HepG2 (cell line): Measurements from ENCODE around the gene STX8. TPM values are rescaled to one million over a fixed set of nuclear protein-coding genes. Genes with fewer than 3 reads are reported as not detected.

Source experiments
- ATAC-seq: fragments of 200-7000 bp; cut with Tn5 transposase; 3 replicates; pipeline ENCODE4 v1.9.1; 2020; ENCODE audit warnings: mild to moderate bottlenecking, moderate library complexity
- BruUV-seq: library from RNA; stranded (reverse); fragments of 400-500 nt; replicated peaks from 2 replicates; lab custom pipeline; 2021; lab: Mats Ljungman, UMichigan
- CTCF ChIA-PET: fragments of 300-600 bp; formaldehyde crosslinking; extraction: SDS; loops from one replicate; lab custom pipeline; 2021; ENCODE audit warnings: low total read pairs, inconsistent platforms, low intra/inter-chr PET ratio; lab: Yijun Ruan, JAX
- POLR2A ChIA-PET: fragments of 350-600 bp; sonication (Branson Sonifier 250); formaldehyde crosslinking; loops from one replicate; lab custom pipeline; 2020; ENCODE audit warnings: antibody characterized with exemption, inconsistent platforms; lab: Yijun Ruan, JAX
- DNase-seq: peaks from one replicate; pipeline ENCODE4 v3.0.0-alpha.2; 2015; ENCODE audit warnings: low spot score
- FAIRE-seq: peaks from 3 replicates; lab custom pipeline; 2011; peaks lifted over from hg19 to GRCh38; lab: Jason Lieb, UNC
- H2AFZ ChIP-seq: one replicate; pipeline ENCODE4 v1.6.1; 2011; ENCODE audit warnings: low read length, inconsistent platforms
- H3K27ac ChIP-seq: fragments of 300-600 bp; 3 replicates; pipeline ENCODE4 v1.8.0; 2011; ENCODE audit warnings: mixed run types, mild to moderate bottlenecking, mixed read lengths, low read length, inconsistent platforms; ENCODE audit not compliant: insufficient read depth; ENCODE audit errors: extremely low read length
- H3K27me3 ChIP-seq, 2 experiments: fragments of 200-600 bp in 1 of 2; 2 replicates in 1 of 2; 3 replicates in 1 of 2; pipeline versions ENCODE4 v1.6.0 to v1.8.0; 2011; ENCODE audit warnings: low read length in 2 of 2, mild to moderate bottlenecking in 2 of 2, moderate library complexity in 2 of 2, inconsistent platforms in 1 of 2; ENCODE audit not compliant: insufficient read depth in 2 of 2, control insufficient read depth in 1 of 2
- H3K36me3 ChIP-seq, 2 experiments: fragments of 200-600 bp in 1 of 2; replicated peaks in 1 of 2; 2 replicates in 1 of 2; 3 replicates in 1 of 2; pipeline versions ENCODE4 v1.5.1 to v1.8.0; 2011; ENCODE audit warnings: low read length in 2 of 2, inconsistent platforms in 1 of 2; ENCODE audit not compliant: insufficient read depth in 2 of 2, control insufficient read depth in 1 of 2
- H3K4me1 ChIP-seq: 2 replicates; pipeline ENCODE4 v1.5.1; 2012; ENCODE audit warnings: low read length, inconsistent platforms; ENCODE audit not compliant: insufficient read depth
- H3K4me2 ChIP-seq: 2 replicates; pipeline ENCODE4 v1.6.0; 2011; ENCODE audit warnings: low read depth, low read length, inconsistent platforms
- H3K4me3 ChIP-seq, 3 experiments: fragments of 200-600 bp in 1 of 3; sonication (generic), shearing (Covaris generic) in 1 of 3; replicated peaks in 1 of 3; 2 replicates each; pipeline ENCODE4 v1.5.1; 2011 to 2016; ENCODE audit warnings: low read length in 3 of 3, inconsistent platforms in 2 of 3, low read depth in 2 of 3, mild to moderate bottlenecking in 2 of 3, control low read depth in 1 of 3, mixed read lengths in 1 of 3; ENCODE audit not compliant: insufficient read depth in 1 of 3
- H3K79me2 ChIP-seq: one replicate; pipeline ENCODE4 v1.6.1; 2011; ENCODE audit warnings: low read length, inconsistent platforms; ENCODE audit not compliant: insufficient read depth
- H3K9ac ChIP-seq: 2 replicates; pipeline ENCODE4 v1.6.0; 2011; ENCODE audit warnings: mild to moderate bottlenecking, low read depth, low read length, inconsistent platforms; ENCODE audit not compliant: insufficient read depth
- H3K9me3 ChIP-seq: 2 replicates; pipeline ENCODE4 v1.5.1; 2012; ENCODE audit warnings: mild to moderate bottlenecking, low read length
- H4K20me1 ChIP-seq: 2 replicates; pipeline ENCODE4 v1.6.0; 2011; ENCODE audit warnings: inconsistent platforms, mild to moderate bottlenecking, low read length, moderate library complexity; ENCODE audit not compliant: insufficient read depth
- ATF7 ChIP-seq, 2 experiments: fragments of 450-650 bp in 1 of 2; sonication (generic) in 1 of 2; formaldehyde crosslinking in 1 of 2; IDR thresholded peaks; 2 replicates each; pipeline versions ENCODE4 v1.4.0 to v1.6.1; 2016 to 2020; ENCODE audit warnings: antibody characterized with exemption in 1 of 2, mild to moderate bottlenecking in 1 of 2, missing genetic modification reagents in 1 of 2
- GZF1 ChIP-seq: sonication (generic); formaldehyde crosslinking; IDR thresholded peaks from 2 replicates; pipeline ENCODE4 v1.5.1; 2020; ENCODE audit warnings: mild to moderate bottlenecking, missing genetic modification reagents
- NCOA1 ChIP-seq: sonication (generic); formaldehyde crosslinking; IDR thresholded peaks from 2 replicates; pipeline ENCODE4 v1.9.0; 2021; ENCODE audit warnings: missing genetic modification reagents
- RNF2 ChIP-seq: fragments of 450-650 bp; conservative IDR thresholded peaks from 2 replicates; pipeline ENCODE4 v1.6.1; 2016; ENCODE audit warnings: low read depth
- STAT5B ChIP-seq: sonication (generic); formaldehyde crosslinking; IDR thresholded peaks from 2 replicates; pipeline ENCODE4 v1.4.0; 2020; ENCODE audit warnings: missing genetic modification reagents
- ZFP1 ChIP-seq: IDR thresholded peaks from 2 replicates; pipeline ENCODE4 v1.6.1; 2016
- WGBS: methylation state at CpG from one replicate; pipeline ENCODE4 v1.1.6; 2017; ENCODE audit warnings: low lambda C conversion rate; 5-methylcytosine and 5-hydroxymethylcytosine counted together
- in situ Hi-C: cut with HindIII; loops from 2 replicates; pipeline ENCODE4 v1.10.0; 2017; ENCODE audit warnings: low pct_unique_long_range_greater_than_20kb; ENCODE audit not compliant: extremely low pct_ligation_motif_present
- intact Hi-C: fragments of 100-400 bp; cut with micrococcal nuclease; formaldehyde crosslinking; loops from one replicate; pipeline ENCODE4 v1.10.0; 2022; ENCODE audit not compliant: unreplicated experiment
- polyA plus RNA-seq, 8 experiments: library from polyadenylated mRNA; depleted of rRNA in 3 of 8; stranded (reverse) in 7 of 8; unstranded in 1 of 8; fragments of >200 nt; fragmentation: Illumina TruSeq in 4 of 8; extraction: Trizol in 4 of 8; gene quantifications; 2 replicates each; pipeline versions ENCODE4 v1.2.1 to v1.2.3, GENCODE V29; 2011 to 2016; ENCODE audit warnings: low read depth in 4 of 8, missing spikeins in 1 of 8, mixed read lengths in 1 of 8; ENCODE audit not compliant: insufficient read depth in 1 of 8
- total RNA-seq, 5 experiments: library from RNA; depleted of rRNA; stranded (reverse); fragments of >200 nt; fragmentation: Illumina TruSeq; extraction: Trizol; gene quantifications; 2 replicates each; pipeline ENCODE4 v1.2.3, GENCODE V29; 2016; ENCODE audit warnings: low read depth in 1 of 5
- TF ChIP-seq, protein P1 (sequence below): sonication (generic); formaldehyde crosslinking; IDR thresholded peaks from 2 replicates; pipeline ENCODE4 v1.8.0; 2022; ENCODE audit warnings: missing genetic modification reagents, mild to moderate bottlenecking, borderline replicate concordance

Gene STX8
- total and polyA plus RNA-seq, 2 of the 13 experiments (the other 11 are each of a cell fraction or from before 2014, with no cell fraction given) = 36.4 to 53.6 TPM

- POLR2A ChIA-PET = interaction anchor here (0.6 to 0.7 kb wide), 2 partner anchors 9 to 14 kb away, joined by 3 read pairs; no protein-coding TSS in a partner anchor
- CTCF ChIA-PET = no interaction called here
- TF ChIP-seq, protein P1, sequence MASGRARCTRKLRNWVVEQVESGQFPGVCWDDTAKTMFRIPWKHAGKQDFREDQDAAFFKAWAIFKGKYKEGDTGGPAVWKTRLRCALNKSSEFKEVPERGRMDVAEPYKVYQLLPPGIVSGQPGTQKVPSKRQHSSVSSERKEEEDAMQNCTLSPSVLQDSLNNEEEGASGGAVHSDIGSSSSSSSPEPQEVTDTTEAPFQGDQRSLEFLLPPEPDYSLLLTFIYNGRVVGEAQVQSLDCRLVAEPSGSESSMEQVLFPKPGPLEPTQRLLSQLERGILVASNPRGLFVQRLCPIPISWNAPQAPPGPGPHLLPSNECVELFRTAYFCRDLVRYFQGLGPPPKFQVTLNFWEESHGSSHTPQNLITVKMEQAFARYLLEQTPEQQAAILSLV (CRISPR knock-in tag) = no peak
- TF ChIP-seq NCOA1 (CRISPR knock-in tag) = no peak
- TF ChIP-seq ATF7 (IDR thresholded peaks at IDR 0.05) = peak; percentile 52
- no peak for TF ChIP-seq ATF7 (CRISPR knock-in tag; IDR thresholded peaks at IDR 0.05)
- TF ChIP-seq STAT5B = no peak
- no peak; the same call in 2 of the 3 replicates for ATAC-seq
- Histone ChIP-seq H3K27me3 (peaks cover 1 to 18% of the 10 kb centered on the region in 2 experiments; a peak in 2 of 5 replicates), H3K36me3 (no peaks in the 10 kb centered on the region), H4K20me1 (no peaks in the 10 kb centered on the region), H3K9me3 (peaks cover 19% of the 10 kb centered on the region), H2AFZ (no peak overlapping the region), H3K27ac (no peak overlapping the region), H3K4me3 (no peak overlapping the region), H3K79me2 (no peaks in the 10 kb centered on the region), H3K4me1 (no peaks in the 10 kb centered on the region; the same call in 1 of the 2 replicates), H3K9ac (no peak overlapping the region), H3K4me2 (peak overlapping the region; percentile 20; the same call in 1 of the 2 replicates)
- BruUV-seq = no TSS peak
- 4% methylated on average over 5 of the region's 5 CpGs for WGBS
- in situ Hi-C loops (no loop called here), intact Hi-C loops (no loop called here)
- no peak for FAIRE-seq
- DNase-seq = peak; percentile 18
Measured at GRCh38 chr17:9217151-9218056, 358.2 kb downstream of the STX8 start.

- Histone ChIP-seq H3K9ac (no peak overlapping the region), H3K36me3 (no peaks in the 10 kb centered on the region), H3K4me1 (no peaks in the 10 kb centered on the region; the same call in 1 of the 2 replicates), H3K4me2 (no peak overlapping the region), H3K79me2 (no peaks in the 10 kb centered on the region), H4K20me1 (no peaks in the 10 kb centered on the region), H3K27me3 (peaks cover 0 to 16% of the 10 kb centered on the region in 2 experiments; a peak in 1 of 5 replicates), H3K4me3 (no peak overlapping the region), H3K27ac (no peak overlapping the region), H3K9me3 (peaks cover 19% of the 10 kb centered on the region), H2AFZ (no peak overlapping the region)
- intact Hi-C loops (no loop called here), in situ Hi-C loops (no loop called here)
- ATAC-seq (no peak), DNase-seq (no peak), FAIRE-seq (no peak)
- ChIA-PET POLR2A (no interaction called here), CTCF (no interaction called here)
- no peak for TF ChIP-seq GZF1 (CRISPR knock-in tag)
- TF ChIP-seq RNF2 = no peak
- peak; percentile 97 for TF ChIP-seq ZFP1 (CRISPR knock-in tag)
- no TSS peak for BruUV-seq
Measured at GRCh38 chr17:9215465-9215864, 360.2 kb downstream of the STX8 start.
